Putamen (tissue), 1 donor: ENCODE data around the gene TOMM7.
"Not testable (repeated sequence)": the region's sequence is repeated elsewhere in the genome, so short reads cannot be mapped to it uniquely, and the experiment has no call there.

Source experiments
- DNase-seq: peaks from one replicate; pipeline ENCODE4 v3.0.0-alpha.2; 2016; ENCODE audit warnings: low spot score

Gene TOMM7

GRCh38 chr7:22821702-22822485, 755 bp downstream of the TOMM7 start:
- DNase-seq: no peak

GRCh38 chr7:22819476-22819875, 3.2 kb downstream of the TOMM7 start:
- DNase-seq: no peak

GRCh38 chr7:22814261-22815208, 8.1 kb downstream of the TOMM7 start:
- DNase-seq: no peak

- no peak for DNase-seq
These were observed 10.3 kb downstream of the TOMM7 start for GRCh38 chr7:22812353-22812752.

GRCh38 chr7:22811746-22812280, 10.8 kb downstream of the TOMM7 start:
- DNase-seq: no peak

GRCh38 chr7:22810843-22811242, 11.8 kb downstream of the TOMM7 start:
- DNase-seq: no peak

GRCh38 chr7:22809902-22810642, 12.6 kb downstream of the TOMM7 start:
- no peak for DNase-seq

GRCh38 chr7:22808140-22808539, 14.5 kb downstream of the TOMM7 start:
- DNase-seq: no peak

GRCh38 chr7:22806752-22807151, 15.9 kb downstream of the TOMM7 start:
- DNase-seq: no peak

GRCh38 chr7:22805227-22805626, 17.4 kb downstream of the TOMM7 start:
- no peak for DNase-seq

- not testable (repeated sequence) for DNase-seq
These were observed 19.8 kb downstream of the TOMM7 start for GRCh38 chr7:22802831-22803230.

- DNase-seq: no peak
These were observed 20.2 kb downstream of the TOMM7 start for GRCh38 chr7:22802426-22802825.

- no peak for DNase-seq
These were observed 20.7 kb downstream of the TOMM7 start for GRCh38 chr7:22801912-22802311.

- DNase-seq: no peak
These were observed 23.0 kb downstream of the TOMM7 start for GRCh38 chr7:22799633-22800032.

- no peak for DNase-seq
These were observed 28.8 kb downstream of the TOMM7 start for GRCh38 chr7:22793593-22794462.

GRCh38 chr7:22791204-22792158, 31.2 kb downstream of the TOMM7 start:
- DNase-seq: no peak

GRCh38 chr7:22790640-22791039, 32.0 kb downstream of the TOMM7 start:
- not testable (repeated sequence) for DNase-seq

GRCh38 chr7:22787951-22788350, 34.7 kb downstream of the TOMM7 start:
- no peak for DNase-seq

- no peak for DNase-seq
These were observed 36.2 kb downstream of the TOMM7 start for GRCh38 chr7:22786290-22786932.
